Measurements from ENCODE around the gene CNBD2. TPM values are rescaled to one million over a fixed set of nuclear protein-coding genes. Genes with fewer than 3 reads are reported as not detected.
"Not testable (repeated sequence)": the region's sequence is repeated elsewhere in the genome, so short reads cannot be mapped to it uniquely, and the experiment has no call there.

Gene CNBD2
- total RNA-seq, 1 experiment from 2014 or later, result 5.0 TPM

- H3K9me3 Mint-ChIP-seq (ENCODE audit: low read depth, unreplicated experiment), result no peaks in the 10 kb centered on the region
- no peaks in the 10 kb centered on the region for H3K27me3 Mint-ChIP-seq (ENCODE audit: unreplicated experiment)
- CTCF ChIA-PET, result interaction anchor here (0.6 to 1.5 kb wide), 2 partner anchors 94 to 960 kb away, joined by 5 read pairs; no protein-coding TSS in a partner anchor
- no peak for TF ChIP-seq CTCF (IDR thresholded peaks at IDR 0.05; ENCODE audit: unreplicated experiment)
- no peak overlapping the region for H3K27ac Mint-ChIP-seq (ENCODE audit: unreplicated experiment)
- H3K4me3 Mint-ChIP-seq (ENCODE audit: low read depth, unreplicated experiment), result no peak overlapping the region
- no peak for DNase-seq
- intact Hi-C loops (cut with micrococcal nuclease; ENCODE audit: unreplicated experiment), result no loop called here
- peaks cover 51% of the 10 kb centered on the region for H3K36me3 Mint-ChIP-seq (ENCODE audit: insufficient read depth, unreplicated experiment)
- peaks cover 42% of the 10 kb centered on the region for H3K4me1 Mint-ChIP-seq (ENCODE audit: low read depth, unreplicated experiment)
- BruUV-seq (replicated peaks), result no TSS peak
Measured at GRCh38 chr20:36043892-36044515, 75.6 kb downstream of the CNBD2 start.

GRCh38 chr20:36045373-36045714 lies 77.0 kb downstream of the CNBD2 start:
- Mint-ChIP-seq H3K36me3 (ENCODE audit: insufficient read depth, unreplicated experiment) (peaks cover 64% of the 10 kb centered on the region), H3K4me1 (ENCODE audit: low read depth, unreplicated experiment) (peaks cover 42% of the 10 kb centered on the region), H3K9me3 (ENCODE audit: low read depth, unreplicated experiment) (no peaks in the 10 kb centered on the region), H3K27me3 (ENCODE audit: unreplicated experiment) (no peaks in the 10 kb centered on the region), H3K27ac (ENCODE audit: unreplicated experiment) (no peak overlapping the region), H3K4me3 (ENCODE audit: low read depth, unreplicated experiment) (no peak overlapping the region)
- no peak for TF ChIP-seq CTCF (IDR thresholded peaks at IDR 0.05; ENCODE audit: unreplicated experiment)
- intact Hi-C loops (cut with micrococcal nuclease; ENCODE audit: unreplicated experiment), result loop anchor here (5.0 kb wide), 1 partner anchor 47 kb away; no protein-coding TSS in a partner anchor
- CTCF ChIA-PET, result no interaction called here
- BruUV-seq (replicated peaks), result no TSS peak
- no peak for DNase-seq

GRCh38 chr20:36046073-36046798 lies 77.8 kb downstream of the CNBD2 start:
- peak overlapping the region; percentile 74 for H3K4me3 Mint-ChIP-seq (ENCODE audit: low read depth, unreplicated experiment)
- CTCF ChIA-PET, result interaction anchor here (0.7 kb wide), 1 partner anchor 48 kb away, joined by 3 read pairs; no protein-coding TSS in a partner anchor

GRCh38 chr20:36049408-36049807 lies 81.0 kb downstream of the CNBD2 start:
- intact Hi-C loops (cut with micrococcal nuclease; ENCODE audit: unreplicated experiment), result loop anchor here (5.0 kb wide), 1 partner anchor 43 kb away; no protein-coding TSS in a partner anchor
- Mint-ChIP-seq H3K27ac (ENCODE audit: unreplicated experiment) (peak overlapping the region; percentile 67), H3K4me3 (ENCODE audit: low read depth, unreplicated experiment) (peak overlapping the region; percentile 74), H3K4me1 (ENCODE audit: low read depth, unreplicated experiment) (peaks cover 54% of the 10 kb centered on the region), H3K36me3 (ENCODE audit: insufficient read depth, unreplicated experiment) (peaks cover 66% of the 10 kb centered on the region)
- BruUV-seq (replicated peaks); H3K27me3 Mint-ChIP-seq (ENCODE audit: unreplicated experiment); H3K9me3 Mint-ChIP-seq (ENCODE audit: low read depth, unreplicated experiment); DNase-seq: not testable (repeated sequence)
- CTCF ChIA-PET, result interaction anchor here (0.6 to 0.7 kb wide), 2 partner anchors 40 to 57 kb away, joined by 3 read pairs; no protein-coding TSS in a partner anchor

More at GRCh38 chr20:36046073-36046798, 77.8 kb downstream of the CNBD2 start:
- H3K4me1 Mint-ChIP-seq (ENCODE audit: low read depth, unreplicated experiment), result peaks cover 47% of the 10 kb centered on the region
- DNase-seq; H3K27me3 Mint-ChIP-seq (ENCODE audit: unreplicated experiment); BruUV-seq (replicated peaks); H3K9me3 Mint-ChIP-seq (ENCODE audit: low read depth, unreplicated experiment): not testable (repeated sequence)
- peaks cover 73% of the 10 kb centered on the region for H3K36me3 Mint-ChIP-seq (ENCODE audit: insufficient read depth, unreplicated experiment)
- intact Hi-C loops (cut with micrococcal nuclease; ENCODE audit: unreplicated experiment), result loop anchor here (5.0 kb wide), 1 partner anchor 46 kb away; no protein-coding TSS in a partner anchor
- peak overlapping the region; percentile 12 for H3K27ac Mint-ChIP-seq (ENCODE audit: unreplicated experiment)

GRCh38 chr20:36050436-36051317 lies 82.3 kb downstream of the CNBD2 start:
- Mint-ChIP-seq H3K27ac (ENCODE audit: unreplicated experiment) (peak overlapping the region; percentile 69), H3K4me1 (ENCODE audit: low read depth, unreplicated experiment) (peaks cover 41% of the 10 kb centered on the region), H3K36me3 (ENCODE audit: insufficient read depth, unreplicated experiment) (peaks cover 54% of the 10 kb centered on the region), H3K4me3 (ENCODE audit: low read depth, unreplicated experiment) (peak overlapping the region; percentile 74), H3K9me3 (ENCODE audit: low read depth, unreplicated experiment) (no peaks in the 10 kb centered on the region), H3K27me3 (ENCODE audit: unreplicated experiment) (no peaks in the 10 kb centered on the region)
- peak; percentile 97 for DNase-seq
- intact Hi-C loops (cut with micrococcal nuclease; ENCODE audit: unreplicated experiment), result loop anchor here (1.0 kb wide), 1 partner anchor 88 kb away; no protein-coding TSS in a partner anchor
- TSS peak; percentile 58 for BruUV-seq (replicated peaks)
- CTCF ChIA-PET, result interaction anchor here (0.7 to 1.3 kb wide), 2 partner anchors 56 to 75 kb away, joined by 3 read pairs; no protein-coding TSS in a partner anchor
- no peak for TF ChIP-seq CTCF (IDR thresholded peaks at IDR 0.05; ENCODE audit: unreplicated experiment)
